ENCODE data around the gene PLXDC2. TPM values are rescaled to one million over a fixed set of nuclear protein-coding genes. Genes with fewer than 3 reads are reported as not detected.

The PLXDC2 gene
- total RNA-seq, 1 experiment from 2014 or later: not detected

DNA sequence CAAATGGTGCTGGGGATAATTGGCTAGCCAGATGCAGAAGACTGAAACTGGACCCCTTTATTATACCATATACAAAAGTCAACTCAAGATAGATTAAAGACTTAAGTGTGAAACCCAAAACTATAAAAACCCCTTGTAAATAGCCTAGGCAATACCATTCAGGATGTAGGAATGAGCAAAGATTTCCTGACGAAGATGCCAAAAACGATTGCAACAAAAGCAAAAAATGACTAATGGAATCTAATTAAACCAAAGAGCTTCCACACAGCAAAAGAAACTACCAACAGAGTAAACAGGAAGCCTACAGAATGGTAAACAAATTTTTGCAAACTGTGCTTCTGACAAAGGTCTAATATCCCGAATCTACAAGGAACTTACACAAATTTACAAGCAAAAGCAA, 30.9 kb upstream of the PLXDC2 start:
- Mint-ChIP-seq H3K4me3 (ENCODE audit: low read depth, unreplicated experiment) (no peak overlapping the region), H3K27ac (ENCODE audit: unreplicated experiment) (no peak overlapping the region), H3K4me1 (ENCODE audit: low read depth, unreplicated experiment) (no peaks in the 10 kb centered on the region), H3K27me3 (ENCODE audit: unreplicated experiment) (no peaks in the 10 kb centered on the region), H3K36me3 (ENCODE audit: insufficient read depth, unreplicated experiment) (no peaks in the 10 kb centered on the region), H3K9me3 (ENCODE audit: low read depth, unreplicated experiment) (peaks cover 6% of the 10 kb centered on the region)
- intact Hi-C loops (cut with micrococcal nuclease; ENCODE audit: unreplicated experiment): loop anchor here (5.0 kb wide), 1 partner anchor 373 kb away; no protein-coding TSS in a partner anchor
- CTCF ChIA-PET: no interaction called here
- TF ChIP-seq, protein P1, sequence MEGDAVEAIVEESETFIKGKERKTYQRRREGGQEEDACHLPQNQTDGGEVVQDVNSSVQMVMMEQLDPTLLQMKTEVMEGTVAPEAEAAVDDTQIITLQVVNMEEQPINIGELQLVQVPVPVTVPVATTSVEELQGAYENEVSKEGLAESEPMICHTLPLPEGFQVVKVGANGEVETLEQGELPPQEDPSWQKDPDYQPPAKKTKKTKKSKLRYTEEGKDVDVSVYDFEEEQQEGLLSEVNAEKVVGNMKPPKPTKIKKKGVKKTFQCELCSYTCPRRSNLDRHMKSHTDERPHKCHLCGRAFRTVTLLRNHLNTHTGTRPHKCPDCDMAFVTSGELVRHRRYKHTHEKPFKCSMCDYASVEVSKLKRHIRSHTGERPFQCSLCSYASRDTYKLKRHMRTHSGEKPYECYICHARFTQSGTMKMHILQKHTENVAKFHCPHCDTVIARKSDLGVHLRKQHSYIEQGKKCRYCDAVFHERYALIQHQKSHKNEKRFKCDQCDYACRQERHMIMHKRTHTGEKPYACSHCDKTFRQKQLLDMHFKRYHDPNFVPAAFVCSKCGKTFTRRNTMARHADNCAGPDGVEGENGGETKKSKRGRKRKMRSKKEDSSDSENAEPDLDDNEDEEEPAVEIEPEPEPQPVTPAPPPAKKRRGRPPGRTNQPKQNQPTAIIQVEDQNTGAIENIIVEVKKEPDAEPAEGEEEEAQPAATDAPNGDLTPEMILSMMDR (IDR thresholded peaks at IDR 0.05; ENCODE audit: unreplicated experiment): no peak
- BruUV-seq (replicated peaks): no TSS peak
- no peak for DNase-seq

DNA sequence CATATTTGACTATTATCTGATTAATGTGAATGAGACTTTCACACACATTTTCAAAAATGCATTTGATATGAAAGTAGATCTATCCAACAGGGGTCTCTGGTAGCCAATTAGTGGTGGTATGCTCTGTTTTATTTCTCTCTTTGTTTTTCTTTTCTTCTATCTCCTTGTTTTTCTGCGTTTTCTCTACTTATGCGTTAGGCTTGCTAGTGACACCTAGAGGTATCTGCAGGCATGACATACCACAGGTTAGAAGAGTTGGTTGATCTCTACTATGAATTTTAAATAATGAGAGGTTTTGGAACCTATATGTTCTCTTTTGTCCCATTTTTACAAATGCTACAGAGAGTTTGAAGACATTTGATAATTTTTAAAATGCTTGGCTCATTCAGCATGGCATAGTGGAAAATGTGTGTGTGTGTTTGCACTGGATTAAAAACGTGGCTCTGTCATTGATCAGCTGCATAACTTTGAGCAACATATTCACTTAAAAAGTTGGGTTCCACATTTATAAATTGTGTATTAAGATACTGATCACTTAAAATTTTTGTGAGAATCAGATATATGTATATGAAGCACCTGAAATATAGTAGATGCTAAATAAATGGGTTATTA, 28.1 kb upstream of the PLXDC2 start:
- Mint-ChIP-seq H3K27me3 (ENCODE audit: unreplicated experiment) (no peaks in the 10 kb centered on the region), H3K36me3 (ENCODE audit: insufficient read depth, unreplicated experiment) (no peaks in the 10 kb centered on the region), H3K4me1 (ENCODE audit: low read depth, unreplicated experiment) (no peaks in the 10 kb centered on the region), H3K27ac (ENCODE audit: unreplicated experiment) (no peak overlapping the region), H3K4me3 (ENCODE audit: low read depth, unreplicated experiment) (no peak overlapping the region), H3K9me3 (ENCODE audit: low read depth, unreplicated experiment) (no peaks in the 10 kb centered on the region)
- peak; percentile 24 for DNase-seq
- no TSS peak for BruUV-seq (replicated peaks)
- TF ChIP-seq, protein P1 (IDR thresholded peaks at IDR 0.05; ENCODE audit: unreplicated experiment): peak; percentile 48
- intact Hi-C loops (cut with micrococcal nuclease; ENCODE audit: unreplicated experiment): loop anchor here (1.0 to 5.0 kb wide), 2 partner anchors 376 to 1099 kb away; no protein-coding TSS in a partner anchor
- CTCF ChIA-PET: interaction anchor here (1.1 kb wide), 1 partner anchor 332 kb away, joined by 3 read pairs; no protein-coding TSS in a partner anchor

DNA sequence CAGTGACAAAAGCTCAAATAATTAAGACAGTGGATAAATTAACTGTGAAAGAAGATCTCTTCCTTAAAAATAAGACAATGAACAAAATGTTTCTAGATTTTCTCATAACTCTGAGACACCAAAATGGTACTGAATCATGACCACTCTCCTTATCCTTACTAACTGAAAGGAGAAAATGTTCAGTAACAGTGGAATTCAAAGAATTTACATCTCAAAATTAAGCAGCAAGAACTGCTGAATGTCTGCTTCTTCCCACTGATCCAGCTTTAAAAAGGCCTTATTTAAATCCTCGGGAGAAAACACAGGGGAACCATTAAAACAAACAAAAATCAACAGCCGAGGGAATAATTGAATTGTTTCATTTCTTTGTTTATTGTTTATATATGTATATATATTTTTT, 27.3 kb upstream of the PLXDC2 start:
- Mint-ChIP-seq H3K27me3 (ENCODE audit: unreplicated experiment) (no peaks in the 10 kb centered on the region), H3K4me1 (ENCODE audit: low read depth, unreplicated experiment) (no peaks in the 10 kb centered on the region), H3K36me3 (ENCODE audit: insufficient read depth, unreplicated experiment) (no peaks in the 10 kb centered on the region), H3K4me3 (ENCODE audit: low read depth, unreplicated experiment) (no peak overlapping the region), H3K9me3 (ENCODE audit: low read depth, unreplicated experiment) (no peaks in the 10 kb centered on the region), H3K27ac (ENCODE audit: unreplicated experiment) (no peak overlapping the region)
- TF ChIP-seq, protein P1 (IDR thresholded peaks at IDR 0.05; ENCODE audit: unreplicated experiment): no peak
- BruUV-seq (replicated peaks): no TSS peak
- intact Hi-C loops (cut with micrococcal nuclease; ENCODE audit: unreplicated experiment): loop anchor here (1.0 to 5.0 kb wide), 2 partner anchors 377 to 1100 kb away; no protein-coding TSS in a partner anchor
- DNase-seq: no peak
- CTCF ChIA-PET: interaction anchor here (0.7 to 1.1 kb wide), 2 partner anchors 193 to 333 kb away, joined by 3 to 5 read pairs; no protein-coding TSS in a partner anchor

DNA sequence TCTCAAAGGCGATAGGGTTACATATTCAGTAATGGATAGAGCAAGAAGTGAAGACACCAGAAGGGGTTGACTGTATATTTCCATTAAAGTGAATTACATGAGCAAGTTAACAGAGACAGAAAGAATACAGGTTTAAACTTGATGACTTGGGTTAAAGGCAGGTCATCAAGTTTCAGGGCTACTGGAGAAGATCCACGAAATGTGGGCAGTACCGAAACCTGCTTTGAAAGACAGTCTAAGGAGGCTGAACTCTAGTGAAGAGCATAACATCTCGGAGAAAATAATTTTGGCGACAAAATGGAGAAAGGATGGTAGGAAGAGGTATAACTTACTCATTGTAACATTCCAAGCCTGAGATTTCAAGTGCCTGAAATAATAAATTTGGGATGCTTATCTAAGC, 26.6 kb upstream of the PLXDC2 start:
- H3K27me3 Mint-ChIP-seq (ENCODE audit: unreplicated experiment): no peaks in the 10 kb centered on the region
- no peak overlapping the region for H3K4me3 Mint-ChIP-seq (ENCODE audit: low read depth, unreplicated experiment)
- H3K4me1 Mint-ChIP-seq (ENCODE audit: low read depth, unreplicated experiment): no peaks in the 10 kb centered on the region
- no TSS peak for BruUV-seq (replicated peaks)
- no peaks in the 10 kb centered on the region for H3K36me3 Mint-ChIP-seq (ENCODE audit: insufficient read depth, unreplicated experiment)
- intact Hi-C loops (cut with micrococcal nuclease; ENCODE audit: unreplicated experiment): loop anchor here (5.0 kb wide), 1 partner anchor 377 kb away; no protein-coding TSS in a partner anchor
- DNase-seq: no peak
- H3K27ac Mint-ChIP-seq (ENCODE audit: unreplicated experiment): no peak overlapping the region
- TF ChIP-seq, protein P1 (IDR thresholded peaks at IDR 0.05; ENCODE audit: unreplicated experiment): no peak
- H3K9me3 Mint-ChIP-seq (ENCODE audit: low read depth, unreplicated experiment): no peaks in the 10 kb centered on the region
- CTCF ChIA-PET: interaction anchor here (0.7 kb wide), 1 partner anchor 194 kb away, joined by 5 read pairs; no protein-coding TSS in a partner anchor

Measured in Calu3 (cell line).